Urinary bladder (tissue), 4 donors: ENCODE data around the gene MAPK8. TPM values are rescaled to one million over a fixed set of nuclear protein-coding genes. Genes with fewer than 3 reads are reported as not detected.
"Not testable (repeated sequence)": the region's sequence is repeated elsewhere in the genome, so short reads cannot be mapped to it uniquely, and the experiment has no call there.

Source experiments
- DNase-seq: peaks from one replicate; pipeline ENCODE4 v3.0.0-alpha.2; 2015; ENCODE audit errors: extremely low spot score
- H3K27ac ChIP-seq: one replicate; pipeline ENCODE4 v1.5.1; 2013; ENCODE audit warnings: low read depth, mild to moderate bottlenecking, moderate library complexity
- H3K36me3 ChIP-seq: one replicate; pipeline ENCODE4 v1.6.1; 2013; ENCODE audit warnings: mild to moderate bottlenecking, moderate library complexity; ENCODE audit not compliant: insufficient read depth
- H3K4me1 ChIP-seq: one replicate; pipeline ENCODE4 v1.6.1; 2013; ENCODE audit warnings: mild to moderate bottlenecking, moderate library complexity; ENCODE audit not compliant: insufficient read depth
- H3K4me3 ChIP-seq: one replicate; pipeline ENCODE4 v1.5.1; 2013; ENCODE audit warnings: low read depth, low read length
- WGBS: extraction: QIAGEN DNeasy Blood & Tissue Kit; methylation state at CpG from one replicate; pipeline ENCODE4 v1.1.7; 2013; 5-methylcytosine and 5-hydroxymethylcytosine counted together
- polyA plus RNA-seq: library from polyadenylated mRNA; stranded (reverse); fragments of 200-250 nt; gene quantifications from one replicate; pipeline ENCODE4 v1.2.3, GENCODE V29; 2013
- total RNA-seq: library from RNA; depleted of rRNA; stranded (reverse); fragments of >200 nt; gene quantifications from one replicate; pipeline ENCODE4 v1.2.3, GENCODE V29; 2014
- donor health status: healthy with polysubstance abuse.
- donor health status: healthy.

Gene MAPK8
- total RNA-seq (151 TPM), polyA plus RNA-seq (23.1 TPM)

DNA sequence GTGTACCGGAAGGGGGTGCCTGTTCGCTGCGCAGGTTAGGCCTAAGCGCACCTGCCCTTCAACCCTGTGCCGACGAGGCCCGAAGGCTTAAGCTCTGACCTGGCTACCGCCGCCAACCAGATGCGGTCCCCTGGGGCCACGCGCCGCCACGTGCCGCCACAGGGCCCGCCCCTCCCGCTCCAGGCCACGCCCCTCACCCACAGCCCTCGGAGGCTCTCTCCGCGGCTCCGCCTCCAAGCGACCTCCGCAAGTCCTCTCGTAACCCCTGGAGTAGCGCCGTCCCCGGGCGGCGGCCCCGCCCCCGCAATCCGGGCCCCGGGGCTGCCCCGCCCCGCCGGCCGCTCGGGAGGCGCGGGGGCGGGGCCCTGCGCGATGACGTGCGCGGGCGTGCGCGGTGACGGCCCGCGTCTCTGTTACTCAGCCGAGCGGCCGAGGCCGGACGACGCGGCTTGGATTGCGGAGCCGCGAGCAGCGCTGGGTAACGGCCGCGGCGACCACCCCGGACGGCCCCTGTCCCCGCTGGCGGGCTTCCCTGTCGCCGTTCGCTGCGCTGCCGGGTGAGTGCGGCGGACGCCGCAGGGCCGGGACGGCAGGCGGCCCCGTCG lies at the start of gene MAPK8:
Gene MAPK8 (plus strand): TSS at position 413 of the 605 bp plus-strand sequence. CDS start 94,984 bp downstream, outside the sequence.
- Histone ChIP-seq H3K4me1 (no peaks in the 10 kb centered on the region), H3K36me3 (no peaks in the 10 kb centered on the region), H3K27ac (peak within 1 kb of the TSS; percentile 95), H3K4me3 (peak within 1 kb of the TSS; percentile 94)
- 1% methylated on average over 86 of the region's 86 CpGs for WGBS
- peak; percentile 28 for DNase-seq

GRCh38 chr10:48257407-48257961 lies 49.0 kb upstream of the MAPK8 start:
- Histone ChIP-seq H3K4me1 (no peaks in the 10 kb centered on the region), H3K27ac (no peak overlapping the region), H3K4me3 (no peak overlapping the region), H3K36me3 (no peaks in the 10 kb centered on the region)
- DNase-seq, result no peak
- 83% methylated on average over 3 of the region's 3 CpGs for WGBS

DNA sequence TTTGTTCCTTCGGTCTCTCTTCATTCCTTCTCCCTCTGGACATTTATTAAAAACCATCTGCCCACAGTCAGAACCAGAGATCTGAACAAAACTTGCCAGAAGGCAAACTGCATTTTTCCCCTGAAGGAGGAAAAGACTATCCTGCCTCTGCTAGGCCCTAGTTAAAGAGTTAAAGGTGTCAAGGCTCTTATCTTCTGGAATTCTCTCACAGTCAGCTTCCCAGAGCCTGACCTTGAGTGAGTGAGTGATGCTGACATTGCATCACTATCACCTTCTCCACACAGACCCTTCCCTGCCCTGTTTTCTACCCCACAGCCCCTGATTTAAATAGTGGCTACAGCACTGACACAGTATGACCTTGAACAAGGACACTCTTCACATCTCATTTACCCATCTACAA lies 48.4 kb upstream of the MAPK8 start:
- no peak for DNase-seq
- Histone ChIP-seq H3K4me3 (no peak overlapping the region), H3K4me1 (no peaks in the 10 kb centered on the region), H3K27ac (no peak overlapping the region), H3K36me3 (no peaks in the 10 kb centered on the region)
- WGBS, result 56% methylated on average over 1 of the region's 1 CpG

DNA sequence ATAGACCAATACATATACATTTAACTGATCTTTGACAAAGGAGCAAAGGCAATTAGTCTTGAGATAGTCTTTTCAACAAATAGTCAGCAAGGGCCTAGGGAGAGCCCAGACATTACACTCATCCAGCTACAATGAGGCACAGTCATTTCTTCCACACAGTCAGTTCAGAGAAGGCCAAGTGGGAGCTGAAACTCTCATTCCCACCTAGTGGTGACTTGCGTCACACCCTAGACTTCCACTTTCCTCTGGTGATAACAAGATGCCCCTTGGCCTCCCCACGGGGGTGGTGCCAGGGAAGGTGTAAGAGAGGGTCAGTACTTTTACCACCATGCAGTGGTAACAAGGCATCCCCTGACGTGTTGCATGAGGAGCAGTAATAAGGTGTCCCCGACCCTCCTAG lies 39.9 kb upstream of the MAPK8 start:
- H3K36me3 ChIP-seq, result no peaks in the 10 kb centered on the region
- no peak overlapping the region for H3K27ac ChIP-seq
- DNase-seq, result no peak
- no peaks in the 10 kb centered on the region for H3K4me1 ChIP-seq
- WGBS, result 80% methylated on average over 4 of the region's 4 CpGs
- no peak overlapping the region for H3K4me3 ChIP-seq

DNA sequence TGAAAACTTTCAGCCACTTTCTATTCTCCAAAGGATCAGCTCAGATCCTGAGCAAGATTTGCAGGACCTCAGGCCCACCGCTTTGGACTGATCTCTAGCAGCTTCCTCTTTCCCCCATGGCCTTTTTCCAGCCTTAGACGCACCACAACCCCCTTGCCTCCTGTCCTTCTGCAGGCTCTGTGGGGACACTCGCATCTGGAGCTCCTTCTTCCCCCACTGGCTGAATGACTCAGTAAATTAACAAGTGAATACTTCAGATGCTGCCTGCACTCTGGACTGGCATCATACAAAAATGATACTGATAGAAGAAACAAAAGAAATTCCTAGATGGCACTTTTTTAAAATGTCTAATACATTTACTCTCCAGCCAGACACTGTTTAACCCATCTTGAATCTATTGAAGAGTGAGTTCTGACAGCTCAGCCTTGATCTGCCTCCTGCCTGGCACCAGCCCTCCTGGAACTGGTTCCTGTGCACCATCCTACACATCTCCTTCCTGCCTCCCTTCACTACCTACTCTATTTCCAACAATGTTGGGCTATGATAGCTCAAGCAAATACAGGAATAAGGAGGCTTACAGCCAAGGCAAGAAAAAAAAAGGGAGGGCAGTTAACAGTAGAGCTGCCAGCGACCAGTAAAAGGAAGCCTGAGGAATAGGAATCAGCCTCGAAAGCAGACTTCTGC lies 35.3 kb upstream of the MAPK8 start:
- Histone ChIP-seq H3K4me3 (no peak overlapping the region), H3K27ac (no peak overlapping the region), H3K36me3 (no peaks in the 10 kb centered on the region), H3K4me1 (no peaks in the 10 kb centered on the region)
- DNase-seq, result no peak
- 62% methylated on average over 5 of the region's 5 CpGs for WGBS

- H3K36me3 ChIP-seq, result no peaks in the 10 kb centered on the region
These were observed 33.8 kb upstream of the MAPK8 start for GRCh38 chr10:48272682-48273081.

GRCh38 chr10:48273741-48274140 lies 32.7 kb upstream of the MAPK8 start:
- no peaks in the 10 kb centered on the region for H3K4me1 ChIP-seq
- H3K27ac ChIP-seq, result no peak overlapping the region
- no peak for DNase-seq
- H3K36me3 ChIP-seq, result no peaks in the 10 kb centered on the region
- WGBS, result 72% methylated on average over 2 of the region's 2 CpGs
- no peak overlapping the region for H3K4me3 ChIP-seq

More at GRCh38 chr10:48272682-48273081, 33.8 kb upstream of the MAPK8 start:
- no peaks in the 10 kb centered on the region for H3K4me1 ChIP-seq
- DNase-seq, result no peak
- WGBS, result 98% methylated on average over 2 of the region's 2 CpGs
- H3K4me3 ChIP-seq, result no peak overlapping the region
- no peak overlapping the region for H3K27ac ChIP-seq

DNA sequence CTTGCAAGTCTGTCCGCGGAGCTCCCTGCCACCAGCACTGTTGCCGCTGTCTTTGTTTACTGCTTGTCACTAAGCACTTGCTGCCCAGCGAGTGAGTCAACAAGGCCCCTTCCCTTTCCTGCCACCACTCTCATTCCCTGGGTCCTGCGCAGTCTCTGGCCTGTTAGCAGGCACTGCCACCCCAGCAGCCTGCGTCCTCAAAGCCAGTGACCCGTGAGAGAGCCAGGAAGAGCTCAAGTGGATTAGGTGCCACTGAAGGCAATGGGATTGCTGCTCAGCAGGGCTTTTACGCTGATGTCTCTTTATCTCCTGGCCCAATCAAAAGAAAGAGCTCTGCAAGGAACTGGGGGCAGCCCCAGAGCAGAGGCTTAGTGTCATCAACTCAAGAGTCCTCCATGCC lies 31.8 kb upstream of the MAPK8 start, which contains the start of gene FRMPD2:
Gene FRMPD2 (minus strand): TSS at position 61 of the 400 bp plus-strand sequence. CDS start 129 bp downstream, outside the sequence.
- Histone ChIP-seq H3K27ac (no peak within 1 kb of the TSS), H3K4me1 (no peaks in the 10 kb centered on the region), H3K36me3 (no peaks in the 10 kb centered on the region), H3K4me3 (no peak within 1 kb of the TSS)
- 60% methylated on average over 8 of the region's 8 CpGs for WGBS
- DNase-seq, result no peak

GRCh38 chr10:48277093-48277492 lies 29.4 kb upstream of the MAPK8 start:
- H3K4me1 ChIP-seq, result no peaks in the 10 kb centered on the region
- DNase-seq, result no peak
- no peaks in the 10 kb centered on the region for H3K36me3 ChIP-seq
- H3K4me3 ChIP-seq, result no peak overlapping the region
- H3K27ac ChIP-seq, result no peak overlapping the region
- 97% methylated on average over 1 of the region's 1 CpG for WGBS

DNA sequence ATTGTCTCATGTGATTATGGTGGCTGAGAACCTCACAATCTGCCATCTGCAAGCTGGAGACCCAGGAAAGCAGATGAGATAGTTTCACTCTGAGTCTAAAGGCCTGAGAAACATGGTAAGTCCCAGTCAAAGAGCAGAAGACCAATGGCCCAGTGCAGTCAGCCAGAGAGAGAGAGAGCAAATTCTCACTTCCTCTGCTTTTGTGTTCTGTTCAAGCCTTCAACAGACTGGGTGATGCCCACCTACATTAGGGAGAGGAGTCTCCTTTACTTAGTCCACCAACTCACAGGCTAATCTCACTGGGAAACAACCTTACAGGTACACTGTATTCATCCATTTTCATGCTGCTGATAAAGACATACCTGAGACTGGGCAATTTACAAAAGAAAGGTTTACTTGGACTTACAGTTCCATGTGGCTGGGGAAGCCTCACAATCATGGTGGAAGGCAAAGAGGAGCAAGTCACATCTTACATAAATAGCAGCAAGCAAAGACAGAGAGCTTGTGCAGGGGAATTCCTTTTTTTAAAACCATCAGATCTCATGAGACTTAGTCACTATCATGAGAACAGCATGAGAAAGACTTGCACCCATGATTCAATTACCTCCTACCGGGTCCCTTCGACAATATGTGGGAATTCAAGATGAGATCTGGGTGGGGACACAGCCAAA lies 27.3 kb upstream of the MAPK8 start:
- no peak for DNase-seq
- Histone ChIP-seq H3K4me1 (no peaks in the 10 kb centered on the region), H3K4me3 (no peak overlapping the region), H3K27ac (no peak overlapping the region), H3K36me3 (no peaks in the 10 kb centered on the region)
- 89% methylated on average over 2 of the region's 2 CpGs for WGBS

GRCh38 chr10:48281697-48282096 lies 24.8 kb upstream of the MAPK8 start:
- H3K27ac ChIP-seq, H3K4me3 ChIP-seq, H3K4me1 ChIP-seq, DNase-seq, H3K36me3 ChIP-seq: not testable (repeated sequence)
- 74% methylated on average over 4 of the region's 4 CpGs for WGBS

DNA sequence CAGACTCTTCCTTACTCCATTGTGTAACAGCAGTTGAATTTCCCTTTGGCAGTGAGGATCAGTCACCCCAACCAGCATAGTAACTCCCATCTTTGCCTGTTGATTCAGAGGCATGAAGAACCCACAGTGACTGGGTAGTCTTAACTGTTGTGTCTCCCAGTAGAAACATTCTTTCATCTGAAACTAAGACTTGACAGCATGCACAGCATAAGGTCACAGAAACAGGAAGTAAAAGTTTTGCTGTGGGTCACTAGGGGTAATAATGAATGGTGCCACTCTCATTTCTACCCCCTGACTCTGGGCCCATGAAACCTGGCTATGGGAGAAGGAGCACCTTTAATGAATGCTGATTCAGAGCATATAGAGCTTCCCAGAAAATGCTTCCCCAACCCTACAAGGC lies 23.6 kb upstream of the MAPK8 start:
- Histone ChIP-seq H3K27ac (no peak overlapping the region), H3K4me1 (no peaks in the 10 kb centered on the region), H3K36me3 (no peaks in the 10 kb centered on the region), H3K4me3 (no peak overlapping the region)
- no peak for DNase-seq

- Histone ChIP-seq H3K4me1 (no peaks in the 10 kb centered on the region), H3K36me3 (no peaks in the 10 kb centered on the region), H3K27ac (no peak overlapping the region), H3K4me3 (no peak overlapping the region)
- DNase-seq, result no peak
- WGBS, result 83% methylated on average over 2 of the region's 2 CpGs
These were observed 22.4 kb upstream of the MAPK8 start for GRCh38 chr10:48284002-48284546.
